Sigmoid colon (tissue), 4 donors: ENCODE results near the gene CPLX1.

Experiments
- EP300 ChIP-seq, 4 donors: sonication (generic); formaldehyde crosslinking; IDR thresholded peaks; one replicate each; pipeline ENCODE4 v1.6.1; 2017; ENCODE audit warnings: antibody characterized with exemption in 4 of 4
- TF ChIP-seq, protein P1 (sequence below), 4 experiments: fragments of 450-650 bp in 3 of 4; fragments of 200-600 bp in 1 of 4; IDR thresholded peaks; one replicate each; pipeline ENCODE4 v1.5.1; 2016 to 2019; ENCODE audit warnings: antibody characterized with exemption in 4 of 4, mild to moderate bottlenecking in 3 of 4, moderate library complexity in 2 of 4

DNA sequence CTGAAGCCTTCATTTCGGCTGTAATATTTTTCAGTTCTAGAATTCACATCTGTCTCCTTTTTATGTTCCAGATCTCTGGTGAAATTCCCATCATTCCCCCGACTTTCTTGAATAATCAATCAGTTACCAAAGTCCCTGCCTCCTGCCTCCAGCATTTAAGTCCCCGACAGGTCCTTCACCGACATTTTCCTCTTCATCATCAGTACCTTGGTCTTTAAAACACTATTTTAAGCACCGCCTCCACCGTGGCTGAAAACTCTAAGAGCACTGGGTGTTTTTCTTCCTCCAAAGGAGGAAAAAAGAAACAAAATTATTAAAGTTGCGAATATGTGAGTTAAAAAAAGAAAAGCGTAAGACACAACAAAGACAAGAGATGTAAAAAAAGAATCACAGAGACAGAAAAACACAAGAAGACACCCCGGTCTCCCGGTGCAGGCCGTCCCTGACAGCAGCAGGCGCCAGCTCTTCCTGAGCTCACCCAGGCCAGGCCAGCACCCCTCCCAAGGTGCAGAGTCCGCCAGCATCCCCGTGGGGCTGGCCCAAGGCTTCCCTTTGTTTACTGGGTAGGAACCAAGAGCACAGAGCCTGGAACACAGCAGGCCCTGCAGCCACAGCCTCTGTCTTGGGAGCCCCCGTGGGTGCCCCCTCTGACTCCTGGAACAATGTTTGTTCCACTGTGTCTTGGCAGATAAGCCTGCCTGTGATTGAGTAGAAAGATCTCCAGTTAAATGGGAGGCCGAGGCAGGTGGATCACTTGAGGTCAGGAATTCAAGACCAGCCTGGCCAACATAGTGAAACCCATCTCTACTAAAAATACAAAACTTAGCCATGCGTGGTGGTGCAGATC is 49.3 kb upstream of the CPLX1 start:
- TF ChIP-seq EP300 (IDR thresholded peaks at IDR 0.05) = no peak
- TF ChIP-seq, protein P1, sequence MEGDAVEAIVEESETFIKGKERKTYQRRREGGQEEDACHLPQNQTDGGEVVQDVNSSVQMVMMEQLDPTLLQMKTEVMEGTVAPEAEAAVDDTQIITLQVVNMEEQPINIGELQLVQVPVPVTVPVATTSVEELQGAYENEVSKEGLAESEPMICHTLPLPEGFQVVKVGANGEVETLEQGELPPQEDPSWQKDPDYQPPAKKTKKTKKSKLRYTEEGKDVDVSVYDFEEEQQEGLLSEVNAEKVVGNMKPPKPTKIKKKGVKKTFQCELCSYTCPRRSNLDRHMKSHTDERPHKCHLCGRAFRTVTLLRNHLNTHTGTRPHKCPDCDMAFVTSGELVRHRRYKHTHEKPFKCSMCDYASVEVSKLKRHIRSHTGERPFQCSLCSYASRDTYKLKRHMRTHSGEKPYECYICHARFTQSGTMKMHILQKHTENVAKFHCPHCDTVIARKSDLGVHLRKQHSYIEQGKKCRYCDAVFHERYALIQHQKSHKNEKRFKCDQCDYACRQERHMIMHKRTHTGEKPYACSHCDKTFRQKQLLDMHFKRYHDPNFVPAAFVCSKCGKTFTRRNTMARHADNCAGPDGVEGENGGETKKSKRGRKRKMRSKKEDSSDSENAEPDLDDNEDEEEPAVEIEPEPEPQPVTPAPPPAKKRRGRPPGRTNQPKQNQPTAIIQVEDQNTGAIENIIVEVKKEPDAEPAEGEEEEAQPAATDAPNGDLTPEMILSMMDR (IDR thresholded peaks at IDR 0.05) = no peak
